C4-2B (cell line): ENCODE results near the gene PLK5.

Experiments used
- ZFX ChIP-seq: fragments of 450-650 bp; IDR thresholded peaks from 2 replicates; pipeline ENCODE4 v1.6.1; 2017
- TF ChIP-seq, protein P1 (sequence below): fragments of 450-650 bp; conservative IDR thresholded peaks from 2 replicates; pipeline ENCODE4 v1.5.1; 2017; ENCODE audit warnings: mild to moderate bottlenecking

DNA sequence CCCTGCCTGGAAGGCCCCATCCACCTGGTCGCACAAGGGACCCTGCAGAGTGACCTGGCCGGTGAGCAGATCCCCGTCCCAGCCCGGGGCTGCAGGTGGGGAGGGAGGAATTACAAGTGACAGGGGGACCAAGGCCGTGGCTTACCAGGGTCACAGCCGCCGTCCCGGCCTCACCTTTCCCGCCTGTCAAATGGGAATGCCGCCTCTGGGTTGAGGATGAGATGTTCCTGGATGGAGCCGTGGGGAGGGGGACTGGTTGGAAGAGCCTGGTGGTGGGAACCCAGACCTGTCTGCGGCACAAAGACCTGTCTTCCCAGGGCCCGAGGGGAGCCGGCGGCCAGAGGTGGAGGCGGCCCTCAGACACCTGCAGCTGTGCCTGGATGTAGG is 5.5 kb downstream of the PLK5 start:
- TF ChIP-seq, protein P1, sequence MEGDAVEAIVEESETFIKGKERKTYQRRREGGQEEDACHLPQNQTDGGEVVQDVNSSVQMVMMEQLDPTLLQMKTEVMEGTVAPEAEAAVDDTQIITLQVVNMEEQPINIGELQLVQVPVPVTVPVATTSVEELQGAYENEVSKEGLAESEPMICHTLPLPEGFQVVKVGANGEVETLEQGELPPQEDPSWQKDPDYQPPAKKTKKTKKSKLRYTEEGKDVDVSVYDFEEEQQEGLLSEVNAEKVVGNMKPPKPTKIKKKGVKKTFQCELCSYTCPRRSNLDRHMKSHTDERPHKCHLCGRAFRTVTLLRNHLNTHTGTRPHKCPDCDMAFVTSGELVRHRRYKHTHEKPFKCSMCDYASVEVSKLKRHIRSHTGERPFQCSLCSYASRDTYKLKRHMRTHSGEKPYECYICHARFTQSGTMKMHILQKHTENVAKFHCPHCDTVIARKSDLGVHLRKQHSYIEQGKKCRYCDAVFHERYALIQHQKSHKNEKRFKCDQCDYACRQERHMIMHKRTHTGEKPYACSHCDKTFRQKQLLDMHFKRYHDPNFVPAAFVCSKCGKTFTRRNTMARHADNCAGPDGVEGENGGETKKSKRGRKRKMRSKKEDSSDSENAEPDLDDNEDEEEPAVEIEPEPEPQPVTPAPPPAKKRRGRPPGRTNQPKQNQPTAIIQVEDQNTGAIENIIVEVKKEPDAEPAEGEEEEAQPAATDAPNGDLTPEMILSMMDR = no peak
- no peak for TF ChIP-seq ZFX
